ENCODE data around the gene INSR.
"Not testable (repeated sequence)": the region's sequence is repeated elsewhere in the genome, so short reads cannot be mapped to it uniquely, and the experiment has no call there.

INSR gene

GRCh38 chr19:7255631-7256030 is 38.6 kb downstream of the INSR start:
- DNase-seq, result no peak

GRCh38 chr19:7255119-7255518 is 39.1 kb downstream of the INSR start:
- no peak for DNase-seq

- no peak for DNase-seq
These were observed 39.6 kb downstream of the INSR start for GRCh38 chr19:7254590-7254989.

GRCh38 chr19:7252364-7252763 is 41.9 kb downstream of the INSR start:
- no peak for DNase-seq

- DNase-seq, result no peak
These were observed 42.7 kb downstream of the INSR start for GRCh38 chr19:7251494-7251893.

GRCh38 chr19:7250951-7251350 is 43.3 kb downstream of the INSR start:
- DNase-seq, result no peak

GRCh38 chr19:7250057-7250596 is 44.1 kb downstream of the INSR start:
- DNase-seq, result no peak

GRCh38 chr19:7247155-7247554 is 47.1 kb downstream of the INSR start:
- no peak for DNase-seq

- DNase-seq, result no peak
These were observed 47.6 kb downstream of the INSR start for GRCh38 chr19:7246601-7247000.

GRCh38 chr19:7242601-7243258 is 51.5 kb downstream of the INSR start:
- DNase-seq, result no peak

GRCh38 chr19:7238051-7238450 is 56.2 kb downstream of the INSR start:
- DNase-seq, result no peak

- DNase-seq, result no peak
These were observed 58.1 kb downstream of the INSR start for GRCh38 chr19:7236153-7236552.

GRCh38 chr19:7230826-7231225 is 63.4 kb downstream of the INSR start:
- DNase-seq, result no peak

- no peak for DNase-seq
These were observed 64.5 kb downstream of the INSR start for GRCh38 chr19:7229735-7230134.

GRCh38 chr19:7228935-7229541 is 65.2 kb downstream of the INSR start:
- DNase-seq, result no peak

GRCh38 chr19:7227735-7228134 is 66.5 kb downstream of the INSR start:
- DNase-seq, result no peak

GRCh38 chr19:7227149-7227548 is 67.1 kb downstream of the INSR start:
- not testable (repeated sequence) for DNase-seq

- DNase-seq, result no peak
These were observed 67.5 kb downstream of the INSR start for GRCh38 chr19:7226739-7227138.

GRCh38 chr19:7225741-7226140 is 68.5 kb downstream of the INSR start:
- no peak for DNase-seq

GRCh38 chr19:7224995-7225394 is 69.2 kb downstream of the INSR start:
- DNase-seq, result no peak

GRCh38 chr19:7224209-7224686 is 70.0 kb downstream of the INSR start:
- DNase-seq, result no peak

GRCh38 chr19:7223429-7223828 is 70.8 kb downstream of the INSR start:
- no peak for DNase-seq

GRCh38 chr19:7219056-7219455 is 75.2 kb downstream of the INSR start:
- DNase-seq, result no peak

GRCh38 chr19:7217861-7218260 is 76.4 kb downstream of the INSR start:
- no peak for DNase-seq

All from NCI-H226 (cell line).